ENCODE measurements around the gene C2CD3. TPM values are rescaled to one million over a fixed set of nuclear protein-coding genes. Genes with fewer than 3 reads are reported as not detected.
"Not testable (repeated sequence)": the region's sequence is repeated elsewhere in the genome, so short reads cannot be mapped to it uniquely, and the experiment has no call there.

Gene C2CD3
- total RNA-seq, 1 donor from 2014 or later: 36.8 TPM

GRCh38 chr11:74132833-74133232 is 38.0 kb downstream of the C2CD3 start:
- Mint-ChIP-seq H3K27me3 (no peaks in the 10 kb centered on the region), H3K4me1 (ENCODE audit: unreplicated experiment) (peaks cover 7% of the 10 kb centered on the region), H3K4me3 (no peak overlapping the region), H3K36me3 (peaks cover 37% of the 10 kb centered on the region), H3K9me3 (no peaks in the 10 kb centered on the region), H3K27ac (no peak overlapping the region)
- TF ChIP-seq, protein P1, sequence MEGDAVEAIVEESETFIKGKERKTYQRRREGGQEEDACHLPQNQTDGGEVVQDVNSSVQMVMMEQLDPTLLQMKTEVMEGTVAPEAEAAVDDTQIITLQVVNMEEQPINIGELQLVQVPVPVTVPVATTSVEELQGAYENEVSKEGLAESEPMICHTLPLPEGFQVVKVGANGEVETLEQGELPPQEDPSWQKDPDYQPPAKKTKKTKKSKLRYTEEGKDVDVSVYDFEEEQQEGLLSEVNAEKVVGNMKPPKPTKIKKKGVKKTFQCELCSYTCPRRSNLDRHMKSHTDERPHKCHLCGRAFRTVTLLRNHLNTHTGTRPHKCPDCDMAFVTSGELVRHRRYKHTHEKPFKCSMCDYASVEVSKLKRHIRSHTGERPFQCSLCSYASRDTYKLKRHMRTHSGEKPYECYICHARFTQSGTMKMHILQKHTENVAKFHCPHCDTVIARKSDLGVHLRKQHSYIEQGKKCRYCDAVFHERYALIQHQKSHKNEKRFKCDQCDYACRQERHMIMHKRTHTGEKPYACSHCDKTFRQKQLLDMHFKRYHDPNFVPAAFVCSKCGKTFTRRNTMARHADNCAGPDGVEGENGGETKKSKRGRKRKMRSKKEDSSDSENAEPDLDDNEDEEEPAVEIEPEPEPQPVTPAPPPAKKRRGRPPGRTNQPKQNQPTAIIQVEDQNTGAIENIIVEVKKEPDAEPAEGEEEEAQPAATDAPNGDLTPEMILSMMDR (conservative IDR thresholded peaks at IDR 0.05): no peak
- DNase-seq (ENCODE audit: extremely low spot score, unreplicated experiment): no peak

- not testable (repeated sequence) for H3K9me3 Mint-ChIP-seq; H3K27ac Mint-ChIP-seq; H3K4me1 Mint-ChIP-seq (ENCODE audit: unreplicated experiment); H3K4me3 Mint-ChIP-seq; DNase-seq (ENCODE audit: extremely low spot score, unreplicated experiment); H3K27me3 Mint-ChIP-seq
- peaks cover 32% of the 10 kb centered on the region for H3K36me3 Mint-ChIP-seq
Observed at GRCh38 chr11:74129121-74129520, 41.7 kb downstream of the C2CD3 start.

DNA sequence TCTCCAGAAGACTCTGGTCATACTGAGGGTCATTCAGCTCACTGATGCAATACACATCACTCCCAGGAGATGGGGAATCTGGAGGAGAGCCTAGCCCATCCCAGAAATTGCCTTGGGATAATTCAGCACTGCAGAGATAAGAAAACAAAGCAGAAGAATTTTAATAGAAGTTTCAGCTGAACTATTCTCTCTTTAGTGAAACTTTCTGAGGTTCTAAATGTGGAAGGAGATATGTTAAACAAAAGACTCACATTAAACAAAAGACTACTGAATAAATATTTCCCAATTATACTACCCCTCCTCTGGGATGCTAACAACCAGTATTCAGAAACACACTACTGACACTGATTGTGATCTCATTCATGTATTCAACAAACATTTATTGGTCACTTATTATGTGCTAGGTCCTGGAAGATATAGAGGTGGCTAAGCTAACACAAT is 47.8 kb downstream of the C2CD3 start:
- TF ChIP-seq, protein P1 (conservative IDR thresholded peaks at IDR 0.05): no peak
- no peaks in the 10 kb centered on the region for H3K9me3 Mint-ChIP-seq
- H3K27me3 Mint-ChIP-seq: no peaks in the 10 kb centered on the region
- peaks cover 24% of the 10 kb centered on the region for H3K36me3 Mint-ChIP-seq
- H3K4me3 Mint-ChIP-seq: no peak overlapping the region
- H3K27ac Mint-ChIP-seq: peak overlapping the region; percentile 66
- no peak for DNase-seq (ENCODE audit: extremely low spot score, unreplicated experiment)
- H3K4me1 Mint-ChIP-seq (ENCODE audit: unreplicated experiment): no peaks in the 10 kb centered on the region

GRCh38 chr11:74121804-74122203 is 49.0 kb downstream of the C2CD3 start:
- no peak for DNase-seq (ENCODE audit: extremely low spot score, unreplicated experiment)
- Mint-ChIP-seq H3K4me3 (no peak overlapping the region), H3K4me1 (ENCODE audit: unreplicated experiment) (no peaks in the 10 kb centered on the region), H3K36me3 (peaks cover 26% of the 10 kb centered on the region), H3K27ac (no peak overlapping the region), H3K27me3 (no peaks in the 10 kb centered on the region), H3K9me3 (no peaks in the 10 kb centered on the region)
- TF ChIP-seq, protein P1 (conservative IDR thresholded peaks at IDR 0.05): no peak

GRCh38 chr11:74120260-74121035 is 50.4 kb downstream of the C2CD3 start:
- H3K36me3 Mint-ChIP-seq: peaks cover 39% of the 10 kb centered on the region
- not testable (repeated sequence) for H3K27me3 Mint-ChIP-seq; DNase-seq (ENCODE audit: extremely low spot score, unreplicated experiment); H3K4me3 Mint-ChIP-seq; H3K9me3 Mint-ChIP-seq; H3K4me1 Mint-ChIP-seq (ENCODE audit: unreplicated experiment); H3K27ac Mint-ChIP-seq

DNA sequence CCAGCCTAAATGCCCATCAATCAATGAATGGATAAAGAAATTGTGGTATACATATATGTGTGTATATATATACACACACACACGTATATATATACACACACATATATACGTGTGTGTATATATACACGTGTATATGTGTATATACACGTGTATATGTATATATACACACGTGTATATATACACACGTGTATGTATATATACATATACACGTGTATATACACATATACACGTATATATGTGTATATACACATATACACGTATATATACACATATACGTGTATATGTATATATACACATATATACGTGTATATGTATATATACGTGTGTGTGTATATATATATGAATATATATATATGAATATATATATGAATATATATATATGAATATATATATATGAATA is 54.1 kb downstream of the C2CD3 start:
- H3K27ac Mint-ChIP-seq: no peak overlapping the region
- no peaks in the 10 kb centered on the region for H3K4me1 Mint-ChIP-seq (ENCODE audit: unreplicated experiment)
- H3K27me3 Mint-ChIP-seq: no peaks in the 10 kb centered on the region
- no peak overlapping the region for H3K4me3 Mint-ChIP-seq
- TF ChIP-seq, protein P1 (conservative IDR thresholded peaks at IDR 0.05): no peak
- peaks cover 15% of the 10 kb centered on the region for H3K9me3 Mint-ChIP-seq
- H3K36me3 Mint-ChIP-seq: peaks cover 60% of the 10 kb centered on the region
- no peak for DNase-seq (ENCODE audit: extremely low spot score, unreplicated experiment)
